Glomerular endothelial cell (primary cell): ENCODE data around the gene LRP5. TPM values are rescaled to one million over a fixed set of nuclear protein-coding genes. Genes with fewer than 3 reads are reported as not detected.

Source experiments
- DNase-seq: peaks from one replicate; pipeline ENCODE4 v3.0.0-alpha.2; 2011; ENCODE audit warnings: low read depth, low spot score; ENCODE audit errors: extremely low read depth
- total RNA-seq: library from RNA; depleted of rRNA; stranded (reverse); fragments of >200 nt; gene quantifications from 2 replicates; pipeline ENCODE4 v1.2.3, GENCODE V29; 2015

LRP5 gene
- total RNA-seq, 1 donor from 2014 or later = 72.2 TPM

GRCh38 chr11:68327586-68328370 lies 15.4 kb downstream of the LRP5 start:
- DNase-seq = no peak

DNA sequence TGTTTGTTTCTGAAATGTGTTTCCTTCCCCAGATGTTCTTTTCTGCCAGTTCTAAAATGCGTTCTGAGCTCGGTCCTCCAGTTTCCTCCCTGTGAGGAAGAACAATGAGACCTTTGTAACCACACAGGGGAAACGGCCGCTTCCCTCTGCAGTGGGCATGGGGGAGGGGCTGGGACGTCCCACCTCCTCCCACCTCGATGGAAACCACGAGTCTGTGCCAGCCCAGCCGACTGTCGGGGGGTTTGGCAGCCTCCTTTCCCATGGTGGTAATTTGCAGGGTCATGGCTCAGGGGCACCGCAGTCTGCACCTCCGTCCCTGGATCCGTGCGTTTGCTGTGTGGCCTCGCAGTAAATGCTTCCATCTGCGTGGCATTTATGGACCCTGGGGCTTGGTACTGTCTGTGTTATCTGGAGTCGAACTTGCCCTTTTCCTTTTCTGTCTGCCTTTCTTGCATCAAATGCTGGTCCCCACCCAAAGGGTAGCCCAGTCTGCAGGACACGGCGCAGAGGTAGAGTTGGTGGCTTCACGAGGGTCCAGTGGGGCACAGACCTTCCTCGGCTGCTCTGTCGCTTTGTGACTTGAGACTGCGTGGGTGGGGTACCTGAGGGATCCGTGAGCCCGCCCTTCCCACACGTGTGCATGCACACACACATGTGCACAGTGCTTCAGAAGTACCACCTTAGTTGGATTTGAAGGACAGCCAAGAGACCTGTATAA lies 16.1 kb downstream of the LRP5 start:
- DNase-seq = no peak

GRCh38 chr11:68329536-68329935 lies 17.1 kb downstream of the LRP5 start:
- DNase-seq = no peak

DNA sequence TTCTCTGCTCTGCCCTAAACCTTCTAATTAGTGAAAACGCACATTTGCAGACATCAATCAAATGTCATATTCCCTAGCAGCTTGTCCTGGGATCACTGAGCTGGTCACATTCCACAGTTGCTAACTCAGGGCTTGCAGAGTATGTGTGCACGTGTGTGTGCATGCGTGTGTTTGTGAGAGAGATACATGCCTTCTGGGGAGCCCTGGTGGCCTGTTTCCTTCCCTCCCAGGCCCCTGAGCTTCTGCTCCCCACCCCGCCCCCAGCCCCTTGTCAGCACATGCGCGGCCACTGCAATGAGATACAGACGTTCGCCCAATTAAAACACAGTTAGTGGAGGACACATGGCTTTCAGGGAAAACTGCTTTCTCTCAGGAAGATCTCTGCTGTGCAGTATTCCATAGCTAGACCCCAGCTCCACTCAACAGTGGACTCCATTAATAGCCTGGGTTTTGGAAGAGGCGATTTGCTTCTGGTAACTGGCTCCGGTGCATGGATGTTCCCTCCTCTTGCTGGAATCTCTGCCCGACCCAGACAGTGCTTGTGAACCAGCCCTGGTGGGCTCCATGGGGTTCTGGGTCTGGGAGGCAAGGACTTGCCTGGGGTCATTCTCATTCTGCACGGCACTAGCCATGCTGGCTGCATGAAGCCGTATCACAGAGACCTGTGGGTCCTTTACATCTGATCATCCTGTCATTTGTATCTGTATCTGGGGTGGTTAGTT lies 17.7 kb downstream of the LRP5 start:
- no peak for DNase-seq

DNA sequence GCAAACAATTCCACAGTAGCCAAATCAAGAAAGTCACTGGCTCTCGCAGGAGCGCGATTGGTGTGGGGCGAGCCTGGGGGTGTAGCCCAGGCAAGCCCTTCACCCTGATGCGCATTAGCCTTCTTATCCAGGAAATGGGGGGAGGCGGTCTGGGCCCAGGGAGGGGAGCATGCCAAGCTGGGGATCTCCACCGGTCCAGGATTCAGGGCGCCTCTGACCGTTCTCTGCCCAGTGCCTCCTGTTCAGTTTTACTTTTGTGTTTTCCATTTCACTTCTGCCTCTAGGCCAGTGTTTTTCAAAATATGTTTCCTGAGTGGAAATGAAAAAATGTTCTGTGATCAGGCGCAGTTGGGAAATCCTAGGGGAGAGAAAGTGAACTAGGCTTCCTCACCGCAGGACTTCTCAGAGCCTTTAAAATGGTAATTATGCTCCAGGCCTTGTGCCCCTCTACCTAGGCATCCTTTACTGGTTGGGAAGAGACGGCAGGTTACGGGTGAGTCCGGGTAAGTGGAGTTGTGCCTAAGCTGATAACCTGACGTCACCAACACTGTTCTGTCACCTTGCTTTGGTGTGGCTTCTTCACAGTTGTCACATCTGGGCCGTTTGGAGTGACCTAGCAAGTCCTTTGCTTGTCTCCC lies 18.4 kb downstream of the LRP5 start:
- DNase-seq = no peak

DNA sequence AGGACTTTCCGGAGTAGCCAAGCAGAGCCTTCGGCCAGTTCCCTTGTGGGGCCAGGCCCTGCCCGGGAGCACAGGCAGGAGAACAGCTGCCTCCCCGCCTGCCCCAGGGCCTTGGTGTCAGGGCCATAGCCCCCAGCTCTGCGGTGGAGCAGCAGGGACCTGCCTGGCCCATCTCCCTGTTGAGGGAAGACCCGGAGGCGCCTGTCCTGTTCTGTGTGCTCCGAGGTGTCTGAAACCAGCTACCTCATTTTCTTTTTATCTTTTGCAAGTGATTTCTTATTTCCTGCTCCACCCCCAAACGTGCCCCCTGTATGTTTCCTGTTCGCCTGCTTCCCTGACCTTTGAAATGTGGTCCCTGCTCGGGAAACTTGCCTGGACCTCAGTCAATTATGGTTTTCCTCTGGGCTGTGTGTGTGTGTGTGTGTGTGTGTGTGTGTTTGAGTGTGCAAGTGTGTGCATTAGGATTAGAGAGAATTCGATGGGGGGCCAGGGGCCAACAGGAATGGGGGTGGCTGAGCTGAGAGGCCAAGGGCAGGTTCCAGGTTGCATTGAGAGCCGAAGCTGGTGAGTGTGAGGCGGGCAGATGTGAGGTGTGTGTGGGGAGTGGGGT lies 19.1 kb downstream of the LRP5 start:
- DNase-seq = no peak

- no peak for DNase-seq
Measured at GRCh38 chr11:68332186-68332585, 19.8 kb downstream of the LRP5 start.

DNA sequence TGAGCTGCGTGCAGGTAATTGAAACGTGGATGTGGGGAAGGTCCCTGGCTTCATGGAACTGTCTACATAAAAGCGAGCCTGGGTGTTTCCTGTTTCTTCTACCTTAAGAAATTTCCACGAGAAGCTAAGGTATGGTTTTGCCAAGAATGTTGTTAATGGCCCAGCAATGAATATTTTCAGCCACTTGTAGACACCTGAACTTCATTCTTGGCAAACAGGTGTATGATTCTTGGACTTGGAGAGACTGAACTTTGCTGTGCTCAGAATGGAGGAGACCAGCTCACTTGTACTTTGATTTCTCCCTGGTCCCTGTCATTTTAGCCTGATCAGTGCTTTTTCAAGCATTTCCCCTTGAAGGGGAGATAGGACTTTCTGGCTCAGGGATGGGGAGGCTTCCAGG lies 20.8 kb downstream of the LRP5 start:
- no peak for DNase-seq

- DNase-seq = no peak
Measured at GRCh38 chr11:68334923-68335322, 22.5 kb downstream of the LRP5 start.

GRCh38 chr11:68335683-68336082 lies 23.3 kb downstream of the LRP5 start:
- DNase-seq = no peak

DNA sequence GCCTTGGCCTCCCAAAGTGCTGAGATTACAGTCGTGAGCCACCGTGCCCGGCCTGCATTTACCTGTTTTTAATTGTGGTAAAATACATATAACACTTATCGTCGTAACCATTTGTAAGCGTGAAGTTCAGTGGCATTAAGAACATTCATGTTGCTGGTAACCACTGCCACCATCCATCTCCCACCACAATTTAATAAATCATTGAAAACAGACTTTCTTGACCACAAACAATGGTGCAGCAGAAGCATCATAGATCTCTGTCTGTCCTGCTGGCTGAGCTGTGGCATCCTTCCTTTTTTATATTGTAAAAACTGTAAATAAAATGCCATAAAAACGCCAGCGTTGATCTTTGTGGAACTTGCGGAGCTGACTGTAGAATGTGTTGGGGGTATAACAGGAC lies 24.3 kb downstream of the LRP5 start:
- no peak for DNase-seq

GRCh38 chr11:68337399-68337835 lies 25.0 kb downstream of the LRP5 start:
- DNase-seq = no peak

DNA sequence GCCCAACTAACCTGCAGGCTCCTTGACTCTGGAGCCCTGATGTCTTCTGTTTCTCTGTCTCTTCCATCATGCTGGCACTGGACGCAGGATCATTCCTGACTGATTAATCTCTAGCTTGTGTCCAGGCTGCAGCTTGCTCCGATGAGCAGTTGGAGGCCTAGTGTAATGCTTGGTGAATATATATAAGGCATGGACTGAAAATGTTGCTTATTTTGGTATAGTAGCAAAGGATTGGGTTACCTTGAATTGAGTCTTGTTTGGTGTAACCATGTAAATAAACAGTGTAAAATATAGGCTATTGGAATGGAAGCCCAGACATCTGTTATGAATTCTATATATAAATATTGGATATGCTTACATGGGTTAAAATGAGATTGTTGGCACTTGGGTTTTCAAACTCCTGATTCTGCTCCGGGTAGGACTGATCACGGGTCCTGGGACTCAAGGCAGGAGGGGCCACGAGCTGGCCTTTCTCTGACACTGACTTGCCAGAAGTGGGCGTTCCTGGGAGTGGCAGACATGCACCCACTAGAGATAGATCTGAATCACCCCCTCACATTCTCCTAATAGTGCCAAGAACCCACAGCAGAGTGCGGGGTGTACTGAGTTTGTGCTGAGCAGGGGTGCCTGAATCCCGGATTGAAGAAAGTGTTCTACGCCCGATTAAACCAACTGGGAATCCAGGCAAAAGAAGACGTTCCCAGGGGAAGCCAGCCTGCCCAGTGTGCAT lies 25.8 kb downstream of the LRP5 start:
- no peak for DNase-seq

DNA sequence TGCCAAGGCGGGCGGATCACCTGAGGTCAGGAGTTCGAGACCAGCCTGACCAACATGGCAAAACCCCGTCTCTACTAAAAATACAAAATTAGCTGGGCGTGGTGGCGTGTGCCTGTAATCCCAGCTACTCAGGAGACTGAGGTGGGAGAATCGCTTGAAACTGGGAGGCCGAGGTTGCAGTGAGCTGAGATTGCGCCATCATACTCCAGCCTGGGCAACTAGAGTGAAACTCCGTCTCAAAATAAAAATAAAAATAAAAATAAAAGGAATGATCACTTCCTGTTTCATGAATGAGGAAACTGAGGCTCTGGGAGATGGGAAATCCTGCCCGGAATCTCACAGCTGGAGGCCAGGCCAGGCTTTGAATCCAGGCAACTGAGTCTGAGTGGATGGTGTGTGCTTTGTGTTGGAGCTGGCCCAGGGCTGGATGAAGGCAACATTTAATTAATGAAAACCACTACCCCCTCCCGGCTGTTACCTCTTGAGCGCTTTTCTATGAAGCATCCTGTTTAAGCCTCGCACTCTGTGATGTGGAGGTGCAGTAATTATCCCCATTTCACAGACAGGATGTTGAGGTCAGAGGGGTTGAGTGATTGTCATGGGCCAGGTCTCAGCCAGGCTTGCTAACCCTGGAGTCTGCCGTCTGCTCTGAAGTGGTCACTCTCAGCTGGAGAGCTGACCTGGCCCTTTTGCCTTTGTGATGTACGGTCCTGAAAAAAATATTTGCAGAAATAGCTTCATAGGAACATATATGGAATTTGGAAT lies 27.8 kb downstream of the LRP5 start:
- no peak for DNase-seq

- no peak for DNase-seq
Measured at GRCh38 chr11:68340784-68341556, 28.6 kb downstream of the LRP5 start.

DNA sequence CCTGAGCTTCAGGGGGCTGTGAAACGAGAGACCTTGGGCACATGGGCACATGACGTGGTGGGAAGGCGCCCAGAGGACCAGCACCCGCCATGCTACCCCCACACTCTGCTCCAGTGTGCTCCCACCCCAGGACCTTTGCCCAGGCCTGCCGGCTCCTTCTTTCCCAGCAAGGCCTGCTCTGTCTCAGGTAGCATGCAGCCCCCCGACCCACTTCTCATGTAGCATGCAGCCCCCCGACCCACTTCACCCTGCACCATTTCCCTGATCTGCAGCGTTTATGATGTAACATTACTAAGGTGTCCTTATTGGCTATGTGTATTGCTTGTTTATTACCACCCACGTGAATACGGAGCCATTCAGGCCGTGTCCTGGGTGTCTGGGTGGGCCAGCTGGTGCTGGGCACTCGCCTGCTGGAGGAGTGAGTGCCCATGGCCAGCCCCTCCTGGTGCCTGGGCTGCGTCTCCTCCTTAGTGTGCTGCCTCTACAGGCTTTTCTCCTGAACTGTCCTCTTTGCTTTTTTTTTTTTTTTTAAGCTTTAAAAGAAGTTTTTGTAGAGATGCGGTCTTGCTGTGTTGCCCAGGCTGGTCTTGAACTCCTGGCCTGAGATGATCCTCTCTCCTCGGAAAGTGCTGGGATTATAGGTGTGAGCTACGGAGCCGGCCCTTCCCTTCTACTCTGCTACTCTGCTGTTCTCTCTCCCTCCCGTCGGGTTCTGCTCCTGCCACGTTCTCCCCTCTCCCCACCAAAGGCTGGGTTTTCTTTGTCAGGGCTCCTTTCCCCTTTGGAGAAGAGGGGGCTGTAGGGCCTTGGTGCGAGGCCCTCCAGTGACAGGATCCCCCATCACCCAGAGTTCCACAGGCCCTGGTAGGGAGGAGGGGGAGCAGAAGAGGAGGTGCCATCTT lies 29.4 kb downstream of the LRP5 start:
- DNase-seq = no peak

GRCh38 chr11:68342459-68343158 lies 30.2 kb downstream of the LRP5 start:
- DNase-seq = no peak
